ENCODE results near the gene DDX49.

- TF ChIP-seq CTCF (IDR thresholded peaks at IDR 0.05 in 8 of 11, conservative IDR thresholded peaks at IDR 0.05 in 3 of 11) (no peak), POLR2A (IDR thresholded peaks at IDR 0.05) (no peak), POLR2AphosphoS5 (IDR thresholded peaks at IDR 0.05) (peak in 1 of 3 donors; percentile 16)
These were observed 18.6 kb upstream of the DDX49 start for GRCh38 chr19:18900700-18901481.
